Tibial nerve (tissue), 4 donors: ENCODE results near the gene MRPL47.

Experiments used
- EP300 ChIP-seq, 2 donors: sonication (generic); formaldehyde crosslinking; IDR thresholded peaks; one replicate each; pipeline ENCODE4 v1.6.1; 2017; ENCODE audit warnings: antibody characterized with exemption in 2 of 2, mild to moderate bottlenecking in 1 of 2
- POLR2A ChIP-seq, 2 donors: fragments of 450-650 bp; IDR thresholded peaks; one replicate each; pipeline ENCODE4 v1.6.1; 2017; ENCODE audit warnings: antibody characterized with exemption in 2 of 2, mild to moderate bottlenecking in 2 of 2, moderate library complexity in 2 of 2
- TF ChIP-seq, protein P1 (sequence below), 5 experiments: fragments of 200-600 bp in 3 of 5; fragments of 450-650 bp in 2 of 5; sonication (generic) in 3 of 5; IDR thresholded peaks; one replicate each; pipeline ENCODE4 v1.5.1; 2016 to 2019; ENCODE audit warnings: antibody characterized with exemption in 5 of 5, mild to moderate bottlenecking in 3 of 5, moderate library complexity in 2 of 5

DNA sequence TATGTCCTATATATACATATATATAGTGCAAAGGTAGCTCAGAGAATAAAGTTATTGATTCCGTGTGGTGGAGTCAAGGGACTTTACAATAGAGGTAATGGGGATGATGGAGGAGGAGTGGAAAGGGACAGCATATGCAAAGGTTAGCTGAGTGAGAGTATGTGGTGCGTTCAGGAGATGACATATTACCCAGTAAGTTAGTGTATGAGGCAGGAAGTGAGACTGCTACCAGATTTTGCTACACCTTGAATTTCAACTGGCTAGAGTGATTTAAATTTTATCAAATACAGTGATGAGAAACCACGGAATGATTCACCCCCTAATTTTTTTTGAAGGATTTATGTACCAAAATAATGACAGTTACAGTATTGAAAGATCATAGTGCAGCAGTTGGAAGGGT, 38.9 kb downstream of the MRPL47 start:
- TF ChIP-seq, protein P1, sequence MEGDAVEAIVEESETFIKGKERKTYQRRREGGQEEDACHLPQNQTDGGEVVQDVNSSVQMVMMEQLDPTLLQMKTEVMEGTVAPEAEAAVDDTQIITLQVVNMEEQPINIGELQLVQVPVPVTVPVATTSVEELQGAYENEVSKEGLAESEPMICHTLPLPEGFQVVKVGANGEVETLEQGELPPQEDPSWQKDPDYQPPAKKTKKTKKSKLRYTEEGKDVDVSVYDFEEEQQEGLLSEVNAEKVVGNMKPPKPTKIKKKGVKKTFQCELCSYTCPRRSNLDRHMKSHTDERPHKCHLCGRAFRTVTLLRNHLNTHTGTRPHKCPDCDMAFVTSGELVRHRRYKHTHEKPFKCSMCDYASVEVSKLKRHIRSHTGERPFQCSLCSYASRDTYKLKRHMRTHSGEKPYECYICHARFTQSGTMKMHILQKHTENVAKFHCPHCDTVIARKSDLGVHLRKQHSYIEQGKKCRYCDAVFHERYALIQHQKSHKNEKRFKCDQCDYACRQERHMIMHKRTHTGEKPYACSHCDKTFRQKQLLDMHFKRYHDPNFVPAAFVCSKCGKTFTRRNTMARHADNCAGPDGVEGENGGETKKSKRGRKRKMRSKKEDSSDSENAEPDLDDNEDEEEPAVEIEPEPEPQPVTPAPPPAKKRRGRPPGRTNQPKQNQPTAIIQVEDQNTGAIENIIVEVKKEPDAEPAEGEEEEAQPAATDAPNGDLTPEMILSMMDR (IDR thresholded peaks at IDR 0.05), result no peak
- TF ChIP-seq POLR2A (IDR thresholded peaks at IDR 0.05) (no peak), EP300 (IDR thresholded peaks at IDR 0.05) (no peak)
